ENCODE results near the gene XKR7. TPM values are rescaled to one million over a fixed set of nuclear protein-coding genes. Genes with fewer than 3 reads are reported as not detected.

XKR7 gene
- total and polyA plus RNA-seq, 8 donors: under 0.01 to 0.58 (median 0.21) TPM; not detected in 4

- no peak overlapping the region for H3K4me3 ChIP-seq
- no peaks in the 10 kb centered on the region for H3K4me1 ChIP-seq
- H3K36me3 ChIP-seq: no peaks in the 10 kb centered on the region
- DNase-seq: peak in 1 of 2 donors; percentile 69
- intact Hi-C loops (cut with DNase I; ENCODE audit: low total_unique reads): no loop called here
- 20 to 36% (median 27%) methylated on average over 10 of the region's 10 CpGs for WGBS, 5 donors
- TF ChIP-seq POLR2AphosphoS5 (IDR thresholded peaks at IDR 0.05) (peak in 2 of 3 donors; percentile 12 to 22), CTCF (IDR thresholded peaks at IDR 0.05) (no peak), POLR2A (IDR thresholded peaks at IDR 0.05) (no peak), EP300 (IDR thresholded peaks at IDR 0.05) (no peak)
- peaks cover 0 to 41% (median 15%) of the 10 kb centered on the region in 3 donors for H3K27me3 ChIP-seq
- no peaks in the 10 kb centered on the region for H3K9me3 ChIP-seq
- H3K27ac ChIP-seq: peak overlapping the region in 3 of 5 donors; percentile 7 to 46 (median 12)
These were observed 40.1 kb downstream of the XKR7 start for GRCh38 chr20:32007787-32008616.

- H3K4me1 ChIP-seq: no peaks in the 10 kb centered on the region
- H3K4me3 ChIP-seq: no peak overlapping the region
- 70 to 90% (median 86%) methylated on average over 7 of the region's 7 CpGs for WGBS, 5 donors
- no peaks in the 10 kb centered on the region for H3K9me3 ChIP-seq
- TF ChIP-seq CTCF (IDR thresholded peaks at IDR 0.05) (no peak), EP300 (IDR thresholded peaks at IDR 0.05) (no peak), POLR2AphosphoS5 (IDR thresholded peaks at IDR 0.05) (no peak)
- DNase-seq: no peak
- peak overlapping the region in 3 of 5 donors; percentile 13 to 23 (median 15) for H3K27ac ChIP-seq
- H3K27me3 ChIP-seq: peaks cover 0 to 46% (median 15%) of the 10 kb centered on the region in 3 donors
- intact Hi-C loops (cut with DNase I; ENCODE audit: low total_unique reads): no loop called here
- H3K36me3 ChIP-seq: no peaks in the 10 kb centered on the region
These were observed 41.6 kb downstream of the XKR7 start for GRCh38 chr20:32009564-32009963.

- Histone ChIP-seq H3K27ac (peak within 1 kb of the TSS in 4 of 5 donors; percentile 13 to 55 (median 19)), H3K4me1 (no peaks in the 10 kb centered on the region), H3K9me3 (no peaks in the 10 kb centered on the region), H3K36me3 (no peaks in the 10 kb centered on the region), H3K4me3 (peak within 1 kb of the TSS; percentile 5 to 28 (median 18)), H3K27me3 (peaks cover 0 to 52% (median 15%) of the 10 kb centered on the region in 3 donors)
- DNase-seq: peak in 1 of 2 donors; percentile 26
- 46 to 58% (median 54%) methylated on average over 2 of the region's 2 CpGs for WGBS, 5 donors
- intact Hi-C loops (cut with DNase I; ENCODE audit: low total_unique reads): no loop called here
- TF ChIP-seq POLR2AphosphoS5 (IDR thresholded peaks at IDR 0.05) (no peak), CTCF (IDR thresholded peaks at IDR 0.05) (no peak), POLR2A (IDR thresholded peaks at IDR 0.05) (no peak), EP300 (IDR thresholded peaks at IDR 0.05) (no peak)
These were observed 42.1 kb downstream of the XKR7 start, which contains the start of gene CCM2L for GRCh38 chr20:32010101-32010500. CCM2L (plus strand) TSS chr20:32010438; CDS start chr20:32010455, 17 bp downstream.

- Histone ChIP-seq H3K4me1 (no peaks in the 10 kb centered on the region), H3K9me3 (no peaks in the 10 kb centered on the region), H3K27ac (peak overlapping the region in 3 of 5 donors; percentile 15 to 55 (median 23)), H3K36me3 (no peaks in the 10 kb centered on the region), H3K27me3 (peaks cover 0 to 55% (median 15%) of the 10 kb centered on the region in 3 donors), H3K4me3 (peak overlapping the region in 3 of 4 donors; percentile 13 to 28 (median 22))
- DNase-seq: no peak
- intact Hi-C loops (cut with DNase I; ENCODE audit: low total_unique reads): no loop called here
- TF ChIP-seq EP300 (IDR thresholded peaks at IDR 0.05) (no peak), POLR2A (IDR thresholded peaks at IDR 0.05) (no peak), CTCF (IDR thresholded peaks at IDR 0.05) (no peak), POLR2AphosphoS5 (IDR thresholded peaks at IDR 0.05) (no peak)
- 24 to 36% (median 33%) methylated on average over 8 of the region's 8 CpGs for WGBS, 5 donors
These were observed 42.7 kb downstream of the XKR7 start for GRCh38 chr20:32010666-32011065.
